ENCODE data around the gene GAA. TPM values are rescaled to one million over a fixed set of nuclear protein-coding genes. Genes with fewer than 3 reads are reported as not detected.

Gene GAA
- total and polyA plus RNA-seq, 2 donors (not counting 1 experiment from before 2014, with no cell fraction given) = 32.3 to 39.4 TPM

DNA sequence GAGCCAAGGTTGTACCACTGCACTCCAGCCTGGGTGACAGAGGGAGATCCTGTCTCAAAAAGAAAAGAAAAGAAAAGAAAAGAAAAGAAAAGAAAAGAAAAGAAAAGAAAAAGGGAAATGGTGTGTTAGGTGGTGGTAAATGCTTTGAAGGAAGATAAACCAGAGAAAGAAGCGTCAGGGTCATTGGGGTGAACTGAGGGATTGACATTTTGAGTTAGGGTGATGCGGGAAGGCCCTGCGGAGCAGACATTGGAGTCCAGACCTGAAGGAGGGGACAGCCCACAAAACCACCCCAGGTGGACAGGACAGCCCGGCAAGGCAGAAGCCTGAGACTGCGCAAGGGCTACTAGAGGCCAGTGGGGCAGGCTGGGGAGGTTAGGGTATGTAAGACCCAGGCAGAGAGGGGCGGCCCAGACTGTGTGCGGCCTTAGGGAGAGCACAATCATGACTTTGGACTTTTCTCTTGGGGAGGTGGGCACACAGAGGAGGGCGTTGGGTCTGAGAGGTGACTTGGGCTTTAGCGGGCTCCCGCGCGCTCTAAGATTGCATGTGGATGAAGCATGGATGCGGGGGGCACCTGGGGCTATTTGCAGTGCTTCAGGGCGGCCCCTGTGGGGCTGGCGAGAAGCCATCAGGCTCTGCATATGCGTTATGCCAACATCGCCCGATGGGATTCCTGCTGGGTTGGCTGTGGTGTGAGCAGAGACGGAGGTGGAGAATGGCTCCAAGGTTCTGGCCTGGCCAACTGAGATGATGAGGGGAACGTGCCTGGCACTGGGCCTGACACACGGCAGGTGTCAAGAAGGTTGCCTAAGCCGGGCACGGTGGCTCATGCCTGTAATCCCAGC, 3.3 kb upstream of the GAA start:
- CTCF ChIA-PET = no interaction called here
- Histone ChIP-seq H2AFZ (ENCODE audit: insufficient read depth, low read depth, low read length, poor library complexity, severe bottlenecking) (no peak overlapping the region), H3K36me3 (replicated peaks in 1 of 2; ENCODE audit: control extremely low read depth in 1 of 2, control insufficient read depth in 1 of 2, extremely low read depth in 1 of 2, insufficient read depth in 2 of 2, low read length in 1 of 2) (no peaks in the 10 kb centered on the region), H3K27ac (ENCODE audit: low read length in 2 of 2) (no peak overlapping the region), H3K79me2 (ENCODE audit: control insufficient read depth, insufficient read depth, low read length) (no peaks in the 10 kb centered on the region), H4K20me1 (ENCODE audit: control insufficient read depth, insufficient read depth, low read length, poor library complexity, severe bottlenecking) (no peaks in the 10 kb centered on the region), H3K4me3 (ENCODE audit: control extremely low read depth in 1 of 5, extremely low read depth in 1 of 5, insufficient read depth in 1 of 5, low read depth in 2 of 5, low read length in 4 of 5) (no peak overlapping the region), H3K9me3 (ENCODE audit: control extremely low read depth in 1 of 3, control insufficient read depth in 2 of 3, insufficient read depth in 1 of 3, low read length in 2 of 3) (no peaks in the 10 kb centered on the region), H3K9ac (ENCODE audit: low read length) (no peak overlapping the region), H3K4me2 (replicated peaks; ENCODE audit: low read depth, low read length, poor library complexity, severe bottlenecking) (no peak overlapping the region), H3K4me1 (ENCODE audit: control insufficient read depth in 2 of 2, insufficient read depth in 2 of 2, low read length in 2 of 2) (peaks cover 14 to 22% of the 10 kb centered on the region in 2 donors), H3K27me3 (replicated peaks in 1 of 4; ENCODE audit: control extremely low read depth in 1 of 4, control insufficient read depth in 3 of 4, insufficient read depth in 4 of 4, low read length in 3 of 4) (peaks cover 0 to 3% (median 0%) of the 10 kb centered on the region in 4 experiments)
- TF ChIP-seq, protein P1, sequence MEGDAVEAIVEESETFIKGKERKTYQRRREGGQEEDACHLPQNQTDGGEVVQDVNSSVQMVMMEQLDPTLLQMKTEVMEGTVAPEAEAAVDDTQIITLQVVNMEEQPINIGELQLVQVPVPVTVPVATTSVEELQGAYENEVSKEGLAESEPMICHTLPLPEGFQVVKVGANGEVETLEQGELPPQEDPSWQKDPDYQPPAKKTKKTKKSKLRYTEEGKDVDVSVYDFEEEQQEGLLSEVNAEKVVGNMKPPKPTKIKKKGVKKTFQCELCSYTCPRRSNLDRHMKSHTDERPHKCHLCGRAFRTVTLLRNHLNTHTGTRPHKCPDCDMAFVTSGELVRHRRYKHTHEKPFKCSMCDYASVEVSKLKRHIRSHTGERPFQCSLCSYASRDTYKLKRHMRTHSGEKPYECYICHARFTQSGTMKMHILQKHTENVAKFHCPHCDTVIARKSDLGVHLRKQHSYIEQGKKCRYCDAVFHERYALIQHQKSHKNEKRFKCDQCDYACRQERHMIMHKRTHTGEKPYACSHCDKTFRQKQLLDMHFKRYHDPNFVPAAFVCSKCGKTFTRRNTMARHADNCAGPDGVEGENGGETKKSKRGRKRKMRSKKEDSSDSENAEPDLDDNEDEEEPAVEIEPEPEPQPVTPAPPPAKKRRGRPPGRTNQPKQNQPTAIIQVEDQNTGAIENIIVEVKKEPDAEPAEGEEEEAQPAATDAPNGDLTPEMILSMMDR (IDR thresholded peaks at IDR 0.05) = no peak
- TF ChIP-seq EZH2 (IDR thresholded peaks at IDR 0.05; ENCODE audit: borderline replicate concordance, insufficient read depth, low read depth, low read length, poor library complexity, severe bottlenecking) = no peak
- no peak overlapping the region for H3K27ac Mint-ChIP-seq
- H3K9me3 Mint-ChIP-seq (ENCODE audit: insufficient read depth) = no peaks in the 10 kb centered on the region
- 89% methylated on average over 21 of the region's 23 CpGs for WGBS (ENCODE audit: insufficient coverage)
- POLR2A ChIA-PET = interaction anchor here (0.7 kb wide), 2 partner anchors 12 to 16 kb away, joined by 3 to 8 read pairs; no protein-coding TSS in a partner anchor
- H3K4me1 Mint-ChIP-seq = peaks cover 22% of the 10 kb centered on the region
- no peak overlapping the region for H3K4me3 Mint-ChIP-seq
- intact Hi-C loops (cut with micrococcal nuclease) = no loop called here
- ATAC-seq (ENCODE audit: low read depth) (no peak), DNase-seq (no peak)
- no peaks in the 10 kb centered on the region for H3K27me3 Mint-ChIP-seq

Data from B cell (primary cell).